Osteocyte (in vitro differentiated cells): ENCODE measurements around the gene PDCD1. TPM values are rescaled to one million over a fixed set of nuclear protein-coding genes. Genes with fewer than 3 reads are reported as not detected.

ENCODE experiments used
- DNase-seq: peaks from one replicate; pipeline ENCODE4 v3.0.0; 2021; ENCODE audit warnings: mixed read lengths; ENCODE audit not compliant: unreplicated experiment; ENCODE audit errors: extremely low spot score
- H3K27ac Mint-ChIP-seq: one replicate; pipeline ENCODE4 v1.8.0; 2021; ENCODE audit warnings: mild to moderate bottlenecking, mixed read lengths; ENCODE audit not compliant: unreplicated experiment
- H3K27me3 Mint-ChIP-seq: one replicate; pipeline ENCODE4 v1.8.0; 2021; ENCODE audit warnings: mixed read lengths; ENCODE audit not compliant: unreplicated experiment
- H3K36me3 Mint-ChIP-seq: one replicate; pipeline ENCODE4 v1.8.0; 2021; ENCODE audit warnings: mixed read lengths; ENCODE audit not compliant: unreplicated experiment
- H3K4me1 Mint-ChIP-seq: one replicate; pipeline ENCODE4 v1.8.0; 2021; ENCODE audit warnings: mixed read lengths; ENCODE audit not compliant: unreplicated experiment
- H3K4me3 Mint-ChIP-seq: one replicate; pipeline ENCODE4 v1.8.0; 2021; ENCODE audit warnings: mild to moderate bottlenecking, moderate library complexity, mixed read lengths; ENCODE audit not compliant: unreplicated experiment
- H3K9me3 Mint-ChIP-seq: one replicate; pipeline ENCODE4 v1.8.0; 2021; ENCODE audit warnings: mixed read lengths; ENCODE audit not compliant: unreplicated experiment
- CTCF ChIP-seq: fragments of 200-600 bp; sonication (generic); IDR thresholded peaks from 2 replicates; pipeline ENCODE4 v1.5.0; 2021; ENCODE audit warnings: antibody characterized with exemption, mild to moderate bottlenecking, moderate library complexity
- total RNA-seq: library from RNA; stranded (reverse); gene quantifications from 2 replicates; pipeline ENCODE4 v1.2.1, GENCODE V29; 2021

The PDCD1 gene
- total RNA-seq, 1 donor from 2014 or later = not detected

DNA sequence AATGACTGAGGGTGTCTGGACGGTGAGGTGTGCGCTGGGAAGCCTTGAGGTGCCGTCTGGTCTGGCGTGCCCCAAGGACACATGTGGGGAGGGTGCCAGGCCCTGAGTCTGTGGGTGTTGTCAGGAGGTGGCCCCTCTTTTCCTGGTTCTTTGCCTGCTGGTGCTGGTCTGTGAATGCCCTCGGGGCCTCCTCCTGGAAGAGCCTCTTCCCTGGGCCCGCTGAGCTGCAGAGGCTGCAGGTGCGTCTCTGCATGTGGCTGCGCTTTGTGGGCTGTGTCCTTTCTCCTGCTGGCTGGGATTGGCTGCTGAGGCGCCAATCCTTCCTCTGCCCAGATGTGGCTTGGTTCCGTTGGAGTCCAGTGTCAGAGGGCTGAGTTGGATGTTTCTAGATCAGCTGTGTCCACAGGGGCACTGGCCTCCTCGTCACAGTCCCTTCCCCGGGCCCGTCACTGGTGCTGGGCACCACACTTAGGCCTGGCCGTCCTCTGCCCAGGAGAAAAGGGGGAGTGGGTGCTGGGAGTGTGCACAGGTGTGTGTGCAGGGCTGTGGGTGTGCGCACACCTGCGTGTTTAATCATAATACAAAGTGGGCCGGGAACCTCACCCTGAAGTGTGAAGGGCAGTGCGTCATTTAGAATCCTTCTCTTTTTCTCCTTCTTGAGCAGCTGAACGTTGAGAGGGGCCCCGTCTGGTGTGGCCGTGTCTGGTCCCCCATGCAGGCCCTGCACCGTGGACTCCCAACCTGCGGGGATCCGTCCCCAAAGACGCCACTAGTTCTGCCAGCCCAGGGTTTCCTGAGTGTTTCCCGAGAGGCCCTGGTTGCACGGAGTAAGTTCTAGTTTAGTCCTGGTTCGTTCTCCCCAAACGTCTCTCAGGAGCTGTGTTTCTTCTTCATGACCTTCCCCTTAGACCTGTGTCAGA is 46.4 kb upstream of the PDCD1 start:
- no peak overlapping the region for H3K27ac Mint-ChIP-seq
- peaks cover under 1% of the 10 kb centered on the region for H3K4me1 Mint-ChIP-seq
- no peaks in the 10 kb centered on the region for H3K27me3 Mint-ChIP-seq
- no peaks in the 10 kb centered on the region for H3K36me3 Mint-ChIP-seq
- no peak overlapping the region for H3K4me3 Mint-ChIP-seq
- no peak for DNase-seq
- TF ChIP-seq CTCF = no peak
- H3K9me3 Mint-ChIP-seq = no peaks in the 10 kb centered on the region

DNA sequence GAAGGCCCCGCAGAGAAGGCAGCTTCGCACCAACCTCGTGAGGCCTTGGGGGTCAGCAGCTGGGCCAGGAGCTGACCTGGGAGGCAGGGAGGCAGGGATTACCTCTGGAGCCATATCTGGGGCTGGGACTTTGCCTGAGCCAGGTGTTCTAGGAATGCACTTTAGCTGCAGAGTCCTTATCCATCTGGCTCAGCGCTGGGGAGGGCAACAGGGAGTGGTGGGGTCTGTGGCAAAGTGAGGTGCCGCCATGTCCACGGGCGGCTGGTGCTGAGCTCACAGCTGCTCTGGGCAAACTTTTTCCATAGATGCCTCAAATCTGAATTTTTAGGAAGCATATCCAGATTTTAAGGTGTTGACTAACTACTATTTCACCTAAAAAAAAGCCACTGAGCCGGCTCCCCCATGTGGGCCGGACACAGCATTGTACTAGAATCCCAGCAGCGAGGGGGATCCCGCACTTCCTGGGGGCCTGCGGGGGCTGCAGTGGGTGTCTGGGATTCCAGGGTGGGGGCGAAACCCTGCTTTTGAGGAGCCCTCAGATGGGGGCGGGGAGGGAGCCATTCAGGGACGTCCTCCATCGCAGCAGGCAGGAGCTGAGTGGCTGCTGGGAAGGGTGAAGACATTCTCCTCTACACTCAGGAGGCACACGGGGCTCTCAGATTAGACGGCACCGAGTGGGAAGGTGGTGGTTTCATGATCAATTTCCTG is 45.5 kb upstream of the PDCD1 start:
- no peak for TF ChIP-seq CTCF
- no peaks in the 10 kb centered on the region for H3K9me3 Mint-ChIP-seq
- no peaks in the 10 kb centered on the region for H3K36me3 Mint-ChIP-seq
- H3K27me3 Mint-ChIP-seq = no peaks in the 10 kb centered on the region
- no peak overlapping the region for H3K27ac Mint-ChIP-seq
- no peak overlapping the region for H3K4me3 Mint-ChIP-seq
- H3K4me1 Mint-ChIP-seq = peaks cover 9% of the 10 kb centered on the region
- DNase-seq = no peak

DNA sequence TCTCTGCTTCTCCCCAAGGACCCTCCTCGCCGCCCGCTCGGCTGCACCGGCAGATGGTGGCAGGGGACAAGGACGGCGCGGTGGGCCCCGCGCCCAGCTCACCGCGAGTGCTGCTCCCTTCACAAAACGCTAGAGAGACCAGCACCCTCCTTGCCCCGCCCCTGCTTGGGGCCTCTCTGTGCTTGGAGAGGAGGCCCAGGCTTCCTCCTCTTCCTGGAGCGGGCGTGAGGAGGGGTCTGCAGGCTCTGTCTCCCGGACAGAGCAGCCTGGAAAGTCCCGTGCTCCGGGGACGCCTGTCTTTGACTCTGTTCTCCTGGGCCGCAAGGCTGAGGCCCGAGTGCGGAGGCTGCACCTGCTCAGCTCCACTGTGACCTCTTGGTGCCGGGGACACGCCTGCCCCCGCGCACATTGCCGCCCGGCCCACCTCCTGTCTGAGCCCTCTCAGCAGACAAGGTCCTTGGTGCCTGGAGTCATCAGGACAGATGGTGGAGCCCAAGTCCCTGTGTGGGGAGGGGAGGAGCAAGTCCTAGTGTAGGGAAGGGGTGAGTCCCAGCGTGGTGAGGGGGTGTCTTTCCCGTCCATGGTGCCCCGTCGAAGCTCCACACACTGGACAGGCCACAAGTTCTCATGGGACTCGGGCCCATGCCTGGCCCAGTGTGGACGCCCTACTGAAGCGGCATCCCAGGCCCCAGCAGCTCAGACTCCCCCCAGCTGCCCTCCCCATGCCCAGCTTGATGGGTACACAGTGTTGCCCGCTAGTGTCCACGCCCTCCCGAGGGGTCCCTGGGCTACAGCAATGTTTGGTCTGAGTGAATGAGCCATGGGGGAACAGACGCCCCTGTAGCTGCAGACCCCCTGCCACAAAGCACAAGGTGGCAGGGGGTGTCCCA is 44.7 kb upstream of the PDCD1 start:
- DNase-seq = no peak
- Mint-ChIP-seq H3K27ac (no peak overlapping the region), H3K4me3 (no peak overlapping the region), H3K36me3 (no peaks in the 10 kb centered on the region), H3K4me1 (peaks cover 12% of the 10 kb centered on the region), H3K27me3 (no peaks in the 10 kb centered on the region), H3K9me3 (no peaks in the 10 kb centered on the region)
- no peak for TF ChIP-seq CTCF

DNA sequence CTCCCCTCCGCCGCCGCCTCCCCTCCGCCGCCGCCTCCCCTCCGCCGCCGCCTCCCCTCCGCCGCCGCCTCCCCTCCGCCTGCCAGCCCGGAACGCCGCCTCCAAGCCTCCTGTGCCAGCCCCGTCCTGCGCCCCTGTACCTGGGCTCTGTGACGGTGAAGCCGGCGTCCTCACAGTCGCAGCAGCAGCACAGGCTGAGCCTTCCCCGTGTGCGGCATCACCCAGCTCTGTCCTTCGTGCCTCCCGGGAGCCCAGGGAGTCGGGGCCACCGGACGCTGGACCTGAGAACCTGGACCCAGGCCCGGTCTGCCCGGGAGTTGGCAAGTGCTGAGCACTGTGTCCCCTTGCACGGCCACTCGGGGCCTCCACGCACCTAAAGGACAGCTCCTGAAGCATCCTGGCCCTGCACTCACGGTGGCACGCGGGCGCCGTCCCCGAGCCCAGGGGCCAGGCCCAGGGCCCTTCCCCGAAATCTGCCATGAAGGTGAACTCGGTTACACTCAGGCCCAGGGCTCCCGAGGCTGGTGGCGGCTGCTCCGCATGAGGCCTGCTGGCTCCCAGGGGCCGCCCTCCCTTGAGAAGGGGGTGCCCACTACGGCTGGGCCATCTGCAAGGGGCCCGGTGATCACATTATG is 43.8 kb upstream of the PDCD1 start:
- TF ChIP-seq CTCF = no peak
- Mint-ChIP-seq H3K4me3 (no peak overlapping the region), H3K27me3 (no peaks in the 10 kb centered on the region)

More for the DNA sequence above, 43.8 kb upstream of the PDCD1 start:
- no peak for DNase-seq
- H3K27ac Mint-ChIP-seq = no peak overlapping the region
- H3K4me1 Mint-ChIP-seq = peaks cover 12% of the 10 kb centered on the region
- H3K36me3 Mint-ChIP-seq = no peaks in the 10 kb centered on the region
- H3K9me3 Mint-ChIP-seq = no peaks in the 10 kb centered on the region
